Astrocyte of the cerebellum (primary cell): ENCODE measurements around the gene ARHGEF28.

Source experiments
- DNase-seq: peaks from one replicate; pipeline ENCODE4 v3.0.0-alpha.2; 2011; ENCODE audit warnings: low read depth
- H3K4me3 ChIP-seq: 2 replicates; pipeline ENCODE4 v1.5.1; 2011; ENCODE audit warnings: mild to moderate bottlenecking, low read depth, low read length, moderate library complexity
- in situ Hi-C: cut with HindIII; loops from 2 replicates; pipeline ENCODE4 v1.10.0; 2017; ENCODE audit warnings: low sequenced_read_pairs
- TF ChIP-seq, protein P1 (sequence below): IDR thresholded peaks from 2 replicates; pipeline ENCODE4 v1.5.1; 2012; ENCODE audit warnings: low read length, low read depth, moderate library complexity, mild to moderate bottlenecking; ENCODE audit errors: missing control alignments

The ARHGEF28 gene

DNA sequence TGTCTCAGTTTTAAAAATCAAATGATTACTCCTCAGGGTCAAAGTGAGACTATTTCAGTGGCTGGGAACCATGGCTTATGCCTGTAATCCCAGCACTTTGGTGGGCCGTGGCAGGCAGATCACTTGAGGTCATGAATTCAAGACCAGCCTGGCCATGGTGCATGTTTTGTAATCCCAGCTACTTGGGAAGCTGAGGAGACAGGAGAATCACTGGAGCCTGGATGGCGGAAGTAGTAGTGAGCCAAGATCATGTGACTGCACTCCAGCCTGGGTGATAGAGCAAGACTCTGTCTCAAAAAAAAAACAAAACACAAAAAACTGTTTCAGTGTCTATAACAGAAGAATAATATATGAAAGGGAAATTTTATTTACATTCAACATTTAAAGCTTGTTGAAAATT lies 182.9 kb downstream of the ARHGEF28 start:
- in situ Hi-C loops: no loop called here
- no peak overlapping the region for H3K4me3 ChIP-seq
- TF ChIP-seq, protein P1, sequence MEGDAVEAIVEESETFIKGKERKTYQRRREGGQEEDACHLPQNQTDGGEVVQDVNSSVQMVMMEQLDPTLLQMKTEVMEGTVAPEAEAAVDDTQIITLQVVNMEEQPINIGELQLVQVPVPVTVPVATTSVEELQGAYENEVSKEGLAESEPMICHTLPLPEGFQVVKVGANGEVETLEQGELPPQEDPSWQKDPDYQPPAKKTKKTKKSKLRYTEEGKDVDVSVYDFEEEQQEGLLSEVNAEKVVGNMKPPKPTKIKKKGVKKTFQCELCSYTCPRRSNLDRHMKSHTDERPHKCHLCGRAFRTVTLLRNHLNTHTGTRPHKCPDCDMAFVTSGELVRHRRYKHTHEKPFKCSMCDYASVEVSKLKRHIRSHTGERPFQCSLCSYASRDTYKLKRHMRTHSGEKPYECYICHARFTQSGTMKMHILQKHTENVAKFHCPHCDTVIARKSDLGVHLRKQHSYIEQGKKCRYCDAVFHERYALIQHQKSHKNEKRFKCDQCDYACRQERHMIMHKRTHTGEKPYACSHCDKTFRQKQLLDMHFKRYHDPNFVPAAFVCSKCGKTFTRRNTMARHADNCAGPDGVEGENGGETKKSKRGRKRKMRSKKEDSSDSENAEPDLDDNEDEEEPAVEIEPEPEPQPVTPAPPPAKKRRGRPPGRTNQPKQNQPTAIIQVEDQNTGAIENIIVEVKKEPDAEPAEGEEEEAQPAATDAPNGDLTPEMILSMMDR: no peak
- DNase-seq: no peak

DNA sequence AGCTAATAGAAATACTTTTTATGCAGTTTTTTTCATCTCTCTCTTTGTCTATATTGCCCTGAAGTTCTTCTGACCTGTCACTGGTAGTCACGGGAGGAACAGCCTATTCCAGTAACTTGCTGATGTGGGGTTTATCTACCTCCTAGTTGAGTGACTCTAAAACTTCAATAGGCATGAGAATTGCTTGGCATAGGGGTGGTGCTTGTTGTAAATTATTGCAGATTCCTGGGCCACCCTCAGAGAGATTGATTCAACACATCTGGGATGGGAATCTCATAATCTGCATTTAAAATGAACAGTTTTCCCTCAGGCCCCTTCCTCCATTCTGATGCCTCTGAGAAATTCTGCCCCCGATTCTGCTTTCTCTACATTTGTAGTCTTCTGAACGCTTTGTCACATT lies 184.4 kb downstream of the ARHGEF28 start:
- TF ChIP-seq, protein P1: no peak
- no peak for DNase-seq
- no peak overlapping the region for H3K4me3 ChIP-seq
- in situ Hi-C loops: no loop called here

DNA sequence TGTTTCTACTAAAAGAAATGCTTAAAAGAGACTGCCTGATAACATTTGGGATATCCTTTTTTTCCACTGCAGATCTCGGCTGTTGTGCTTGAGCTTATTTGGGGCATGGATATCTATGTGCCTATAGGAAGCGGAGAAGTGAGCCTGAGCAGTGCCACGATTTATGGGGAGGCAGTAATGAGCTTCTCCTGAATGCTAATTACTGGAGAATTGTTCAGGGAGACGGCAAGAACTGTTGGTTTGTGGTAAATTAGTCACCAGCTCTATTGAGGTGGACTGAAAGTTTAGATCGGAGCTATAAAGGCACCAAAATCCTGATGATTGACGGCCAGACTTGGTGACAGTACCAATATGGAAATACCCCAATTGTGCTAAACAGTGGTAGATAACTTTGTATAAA lies 186.5 kb downstream of the ARHGEF28 start:
- H3K4me3 ChIP-seq: no peak overlapping the region
- in situ Hi-C loops: no loop called here
- TF ChIP-seq, protein P1: no peak
- no peak for DNase-seq

DNA sequence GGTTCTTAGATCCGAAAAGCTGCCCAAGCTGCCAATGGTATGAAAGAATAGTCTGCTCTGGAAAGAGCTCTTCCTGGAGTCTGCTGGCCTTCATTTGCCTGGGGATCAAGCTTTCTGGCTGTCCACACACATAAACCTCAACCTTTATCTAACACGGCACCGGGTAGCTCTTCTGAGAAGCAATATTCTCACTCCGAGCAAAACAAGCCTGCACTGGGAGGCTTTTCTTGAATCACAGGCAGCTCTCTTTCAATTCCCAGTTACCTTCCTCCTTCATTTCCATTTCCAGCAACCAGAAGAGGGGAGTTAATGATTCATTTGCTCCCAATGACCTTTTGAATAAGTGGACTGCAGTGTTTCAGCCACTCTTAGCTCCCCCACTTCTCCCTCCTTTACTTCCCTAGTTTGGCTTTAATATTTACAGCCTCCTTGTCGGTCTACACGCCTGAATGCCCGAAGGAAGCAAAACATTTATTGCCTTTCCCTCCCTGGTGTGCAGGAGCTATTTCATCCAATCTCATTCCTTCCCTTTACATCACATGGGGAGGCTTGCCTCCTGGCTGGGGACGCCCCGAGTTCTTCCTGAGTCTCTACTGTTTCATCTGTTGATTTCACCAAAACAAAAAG lies 187.1 kb downstream of the ARHGEF28 start:
- TF ChIP-seq, protein P1: no peak
- H3K4me3 ChIP-seq: no peak overlapping the region
- DNase-seq: no peak
- in situ Hi-C loops: no loop called here

DNA sequence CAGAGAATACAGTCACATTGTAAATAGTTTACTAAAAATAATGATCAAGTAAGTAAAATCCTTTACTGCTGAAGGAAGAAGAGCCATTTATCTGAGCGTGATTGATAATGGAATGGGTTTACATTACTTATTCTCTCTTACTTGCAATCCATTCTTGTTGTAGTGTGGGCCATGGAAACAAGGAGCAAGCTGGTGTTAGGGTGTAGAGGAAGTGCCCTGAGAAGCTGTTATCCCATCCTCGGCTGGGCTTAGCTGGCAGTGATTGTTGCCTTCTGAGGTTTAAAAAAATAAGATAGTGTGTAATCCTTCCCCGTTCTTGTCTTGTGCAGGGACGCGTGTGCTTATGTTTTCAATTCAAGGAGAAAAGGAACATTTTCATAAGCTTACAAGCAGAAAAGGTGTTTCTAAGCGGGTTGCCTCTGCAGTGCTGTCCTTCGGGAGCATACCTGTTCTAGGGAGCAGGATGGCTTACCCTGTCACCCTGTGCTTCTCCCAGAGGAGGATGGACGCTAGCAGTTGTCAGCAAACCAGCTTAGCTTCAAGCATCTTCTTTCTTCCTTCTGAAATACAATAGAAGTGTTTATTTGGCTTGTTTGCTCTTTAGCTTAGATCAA lies 188.3 kb downstream of the ARHGEF28 start:
- TF ChIP-seq, protein P1: no peak
- H3K4me3 ChIP-seq: no peak overlapping the region
- in situ Hi-C loops: no loop called here
- DNase-seq: no peak

DNA sequence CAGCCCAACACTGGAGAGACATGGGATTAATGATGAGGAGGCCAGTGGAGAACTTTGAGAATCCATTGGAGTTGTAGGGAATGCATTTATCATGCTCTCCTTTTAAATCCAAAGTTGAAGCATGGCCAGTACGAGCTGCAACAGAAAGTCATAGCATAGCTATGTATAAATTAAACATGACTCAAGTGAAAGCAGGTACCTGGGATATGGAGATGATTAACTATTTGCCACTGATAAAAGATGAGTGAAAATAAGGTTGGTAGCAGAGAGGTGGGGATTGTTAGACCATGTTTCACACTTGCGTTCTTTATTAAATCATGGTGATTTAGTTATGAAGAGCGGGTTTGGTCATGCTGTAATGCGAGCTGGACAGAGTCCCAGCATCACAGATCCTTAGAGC lies 189.6 kb downstream of the ARHGEF28 start:
- H3K4me3 ChIP-seq: no peak overlapping the region
- in situ Hi-C loops: no loop called here
- TF ChIP-seq, protein P1: no peak
- no peak for DNase-seq
